Measurements from ENCODE around the gene KTN1.
A peak's percentile ranks its signal among the peaks of the same experiment; 100 is the strongest.

Gene KTN1

GRCh38 chr14:55579724-55580469, at the start of gene KTN1:
TSS of gene KTN1 (plus strand) at chr14:55580207. CDS start at chr14:55612049, 31,842 bp downstream.
- H3K4me1 ChIP-seq (ENCODE audit: control insufficient read depth, insufficient read depth, low read length): peaks cover 1% of the 10 kb centered on the region; the same call in 1 of the 2 replicates
- no peaks in the 10 kb centered on the region for H3K36me3 ChIP-seq (ENCODE audit: control insufficient read depth, insufficient read depth, low read length)
- no peaks in the 10 kb centered on the region for H3K9me3 ChIP-seq (ENCODE audit: control insufficient read depth, insufficient read depth, low read length)
- DNase-seq (ENCODE audit: low read depth, low spot score): no peak
- H3K4me3 ChIP-seq (ENCODE audit: low read length): peak within 1 kb of the TSS; percentile 98
- no peak within 1 kb of the TSS for H3K27ac ChIP-seq (ENCODE audit: low read length)
- WGBS (ENCODE audit: insufficient coverage, insufficient read length): no CpG with 5 or more reads among the region's 96 CpGs
- no peaks in the 10 kb centered on the region for H3K27me3 ChIP-seq (ENCODE audit: control insufficient read depth, insufficient read depth, low read length)

- Histone ChIP-seq H3K4me3 (ENCODE audit: low read length) (no peak overlapping the region), H3K36me3 (ENCODE audit: control insufficient read depth, insufficient read depth, low read length) (no peaks in the 10 kb centered on the region), H3K27me3 (ENCODE audit: control insufficient read depth, insufficient read depth, low read length) (no peaks in the 10 kb centered on the region), H3K27ac (ENCODE audit: low read length) (no peak overlapping the region), H3K4me1 (ENCODE audit: control insufficient read depth, insufficient read depth, low read length) (no peaks in the 10 kb centered on the region), H3K9me3 (ENCODE audit: control insufficient read depth, insufficient read depth, low read length) (no peaks in the 10 kb centered on the region)
- no CpG with 5 or more reads among the region's 3 CpGs for WGBS (ENCODE audit: insufficient coverage, insufficient read length)
- no peak for DNase-seq (ENCODE audit: low read depth, low spot score)
These were observed 49.5 kb upstream of the KTN1 start for GRCh38 chr14:55530464-55530863.

- H3K9me3 ChIP-seq (ENCODE audit: control insufficient read depth, insufficient read depth, low read length): no peaks in the 10 kb centered on the region
- H3K4me1 ChIP-seq (ENCODE audit: control insufficient read depth, insufficient read depth, low read length): no peaks in the 10 kb centered on the region
- H3K4me3 ChIP-seq (ENCODE audit: low read length): no peak overlapping the region
- H3K27me3 ChIP-seq (ENCODE audit: control insufficient read depth, insufficient read depth, low read length): no peaks in the 10 kb centered on the region
- DNase-seq (ENCODE audit: low read depth, low spot score): no peak
- H3K36me3 ChIP-seq (ENCODE audit: control insufficient read depth, insufficient read depth, low read length): no peaks in the 10 kb centered on the region
- no peak overlapping the region for H3K27ac ChIP-seq (ENCODE audit: low read length)
- no CpG with 5 or more reads among the region's 7 CpGs for WGBS (ENCODE audit: insufficient coverage, insufficient read length)
These were observed 47.2 kb upstream of the KTN1 start for GRCh38 chr14:55532645-55533344.

GRCh38 chr14:55533960-55534359, 46.0 kb upstream of the KTN1 start:
- no peaks in the 10 kb centered on the region for H3K36me3 ChIP-seq (ENCODE audit: control insufficient read depth, insufficient read depth, low read length)
- no peaks in the 10 kb centered on the region for H3K9me3 ChIP-seq (ENCODE audit: control insufficient read depth, insufficient read depth, low read length)
- no peaks in the 10 kb centered on the region for H3K4me1 ChIP-seq (ENCODE audit: control insufficient read depth, insufficient read depth, low read length)
- no peaks in the 10 kb centered on the region for H3K27me3 ChIP-seq (ENCODE audit: control insufficient read depth, insufficient read depth, low read length)
- no peak overlapping the region for H3K4me3 ChIP-seq (ENCODE audit: low read length)
- no CpG with 5 or more reads among the region's 5 CpGs for WGBS (ENCODE audit: insufficient coverage, insufficient read length)
- H3K27ac ChIP-seq (ENCODE audit: low read length): no peak overlapping the region
- no peak for DNase-seq (ENCODE audit: low read depth, low spot score)

- no peaks in the 10 kb centered on the region for H3K9me3 ChIP-seq (ENCODE audit: control insufficient read depth, insufficient read depth, low read length)
- no peak for DNase-seq (ENCODE audit: low read depth, low spot score)
These were observed 44.3 kb upstream of the KTN1 start for GRCh38 chr14:55535516-55536203.

GRCh38 chr14:55536204-55536708, 43.8 kb upstream of the KTN1 start:
- Histone ChIP-seq H3K4me3 (ENCODE audit: low read length) (no peak overlapping the region), H3K36me3 (ENCODE audit: control insufficient read depth, insufficient read depth, low read length) (no peaks in the 10 kb centered on the region), H3K27ac (ENCODE audit: low read length) (no peak overlapping the region), H3K27me3 (ENCODE audit: control insufficient read depth, insufficient read depth, low read length) (no peaks in the 10 kb centered on the region), H3K4me1 (ENCODE audit: control insufficient read depth, insufficient read depth, low read length) (no peaks in the 10 kb centered on the region), H3K9me3 (ENCODE audit: control insufficient read depth, insufficient read depth, low read length) (no peaks in the 10 kb centered on the region)
- DNase-seq (ENCODE audit: low read depth, low spot score): no peak

More at GRCh38 chr14:55535516-55536203, 44.3 kb upstream of the KTN1 start:
- Histone ChIP-seq H3K4me1 (ENCODE audit: control insufficient read depth, insufficient read depth, low read length) (no peaks in the 10 kb centered on the region), H3K4me3 (ENCODE audit: low read length) (no peak overlapping the region), H3K27me3 (ENCODE audit: control insufficient read depth, insufficient read depth, low read length) (no peaks in the 10 kb centered on the region), H3K27ac (ENCODE audit: low read length) (no peak overlapping the region), H3K36me3 (ENCODE audit: control insufficient read depth, insufficient read depth, low read length) (no peaks in the 10 kb centered on the region)
- WGBS (ENCODE audit: insufficient coverage, insufficient read length): no CpG with 5 or more reads among the region's 2 CpGs

- DNase-seq (ENCODE audit: low read depth, low spot score): no peak
- H3K27ac ChIP-seq (ENCODE audit: low read length): no peak overlapping the region
- H3K4me1 ChIP-seq (ENCODE audit: control insufficient read depth, insufficient read depth, low read length): no peaks in the 10 kb centered on the region
- no peaks in the 10 kb centered on the region for H3K9me3 ChIP-seq (ENCODE audit: control insufficient read depth, insufficient read depth, low read length)
- no peak overlapping the region for H3K4me3 ChIP-seq (ENCODE audit: low read length)
- H3K27me3 ChIP-seq (ENCODE audit: control insufficient read depth, insufficient read depth, low read length): no peaks in the 10 kb centered on the region
- no peaks in the 10 kb centered on the region for H3K36me3 ChIP-seq (ENCODE audit: control insufficient read depth, insufficient read depth, low read length)
These were observed 42.2 kb upstream of the KTN1 start for GRCh38 chr14:55537782-55538181.

GRCh38 chr14:55539975-55540374, 40.0 kb upstream of the KTN1 start:
- Histone ChIP-seq H3K4me1 (ENCODE audit: control insufficient read depth, insufficient read depth, low read length) (no peaks in the 10 kb centered on the region), H3K4me3 (ENCODE audit: low read length) (no peak overlapping the region), H3K27me3 (ENCODE audit: control insufficient read depth, insufficient read depth, low read length) (no peaks in the 10 kb centered on the region), H3K9me3 (ENCODE audit: control insufficient read depth, insufficient read depth, low read length) (no peaks in the 10 kb centered on the region), H3K27ac (ENCODE audit: low read length) (no peak overlapping the region), H3K36me3 (ENCODE audit: control insufficient read depth, insufficient read depth, low read length) (no peaks in the 10 kb centered on the region)
- WGBS (ENCODE audit: insufficient coverage, insufficient read length): no CpG with 5 or more reads among the region's 2 CpGs
- DNase-seq (ENCODE audit: low read depth, low spot score): no peak

GRCh38 chr14:55540847-55541773, 38.9 kb upstream of the KTN1 start:
- DNase-seq (ENCODE audit: low read depth, low spot score): no peak
- Histone ChIP-seq H3K4me3 (ENCODE audit: low read length) (no peak overlapping the region), H3K9me3 (ENCODE audit: control insufficient read depth, insufficient read depth, low read length) (no peaks in the 10 kb centered on the region), H3K27ac (ENCODE audit: low read length) (no peak overlapping the region), H3K36me3 (ENCODE audit: control insufficient read depth, insufficient read depth, low read length) (no peaks in the 10 kb centered on the region), H3K4me1 (ENCODE audit: control insufficient read depth, insufficient read depth, low read length) (no peaks in the 10 kb centered on the region), H3K27me3 (ENCODE audit: control insufficient read depth, insufficient read depth, low read length) (no peaks in the 10 kb centered on the region)
- no CpG with 5 or more reads among the region's 5 CpGs for WGBS (ENCODE audit: insufficient coverage, insufficient read length)

GRCh38 chr14:55545779-55546178, 34.2 kb upstream of the KTN1 start:
- H3K36me3 ChIP-seq (ENCODE audit: control insufficient read depth, insufficient read depth, low read length): no peaks in the 10 kb centered on the region

More at GRCh38 chr14:55545779-55546178, 34.2 kb upstream of the KTN1 start:
- H3K27me3 ChIP-seq (ENCODE audit: control insufficient read depth, insufficient read depth, low read length): no peaks in the 10 kb centered on the region
- no peak for DNase-seq (ENCODE audit: low read depth, low spot score)
- no peak overlapping the region for H3K4me3 ChIP-seq (ENCODE audit: low read length)
- no peak overlapping the region for H3K27ac ChIP-seq (ENCODE audit: low read length)
- no peaks in the 10 kb centered on the region for H3K4me1 ChIP-seq (ENCODE audit: control insufficient read depth, insufficient read depth, low read length)
- no CpG with 5 or more reads among the region's 1 CpG for WGBS (ENCODE audit: insufficient coverage, insufficient read length)
- no peaks in the 10 kb centered on the region for H3K9me3 ChIP-seq (ENCODE audit: control insufficient read depth, insufficient read depth, low read length)
